H9 (cell line): ENCODE measurements around the gene CCDC88C. TPM values are rescaled to one million over a fixed set of nuclear protein-coding genes. Genes with fewer than 3 reads are reported as not detected.

Experiments
- DNase-seq: peaks from one replicate; pipeline ENCODE4 v3.0.0-alpha.2; 2017
- H2AFZ ChIP-seq: one replicate; pipeline ENCODE4 v1.6.1; 2013; ENCODE audit warnings: mild to moderate bottlenecking, low read length, control low read depth, moderate library complexity
- H2AK5ac ChIP-seq: 2 replicates; pipeline ENCODE4 v1.6.1; 2013; ENCODE audit warnings: low read length, control low read depth, mixed read lengths; ENCODE audit not compliant: insufficient read length
- H2BK120ac ChIP-seq: one replicate; pipeline ENCODE4 v1.6.1; 2013; ENCODE audit warnings: low read depth, mild to moderate bottlenecking, low read length, control low read depth, inconsistent platforms; ENCODE audit not compliant: poor library complexity, severe bottlenecking
- H2BK12ac ChIP-seq: 2 replicates; pipeline ENCODE4 v1.6.1; 2013; ENCODE audit warnings: low read length, control low read depth, mixed read lengths, low read depth; ENCODE audit not compliant: insufficient read length
- H2BK15ac ChIP-seq: 2 replicates; pipeline ENCODE4 v1.6.1; 2013; ENCODE audit warnings: low read depth, low read length, control low read depth
- H2BK20ac ChIP-seq: one replicate; pipeline ENCODE4 v1.6.1; 2013; ENCODE audit warnings: low read depth, mild to moderate bottlenecking, low read length, control low read depth, inconsistent platforms; ENCODE audit not compliant: poor library complexity, severe bottlenecking
- H2BK5ac ChIP-seq: 2 replicates; pipeline ENCODE4 v1.6.1; 2013; ENCODE audit warnings: low read length, control low read depth, mixed read lengths; ENCODE audit not compliant: insufficient read length
- H3K14ac ChIP-seq: 2 replicates; pipeline ENCODE4 v1.6.1; 2013; ENCODE audit warnings: low read length, control low read depth; ENCODE audit not compliant: insufficient read depth
- H3K18ac ChIP-seq: 2 replicates; pipeline ENCODE4 v1.6.1; 2013; ENCODE audit warnings: low read depth, mild to moderate bottlenecking, mixed read lengths, low read length, control low read depth; ENCODE audit not compliant: insufficient read length
- H3K23ac ChIP-seq: 2 replicates; pipeline ENCODE4 v1.6.1; 2013; ENCODE audit warnings: low read length, control low read depth, mixed read lengths, low read depth; ENCODE audit not compliant: insufficient read length
- H3K23me2 ChIP-seq: 2 replicates; pipeline ENCODE4 v1.6.1; 2013; ENCODE audit warnings: low read depth, mild to moderate bottlenecking, mixed read lengths, low read length, control low read depth; ENCODE audit not compliant: insufficient read length, poor library complexity, severe bottlenecking
- H3K27ac ChIP-seq: 2 replicates; pipeline ENCODE4 v1.5.1; 2013; ENCODE audit warnings: low read length, control low read depth, mixed read lengths, low read depth; ENCODE audit not compliant: insufficient read length
- H3K27me3 ChIP-seq: 2 replicates; pipeline ENCODE4 v1.6.1; 2013; ENCODE audit warnings: low read length, control low read depth, inconsistent platforms; ENCODE audit not compliant: insufficient read depth
- H3K4ac ChIP-seq: 2 replicates; pipeline ENCODE4 v1.6.1; 2013; ENCODE audit warnings: low read depth, mild to moderate bottlenecking, control low read depth, inconsistent platforms, low read length, moderate library complexity
- H3K4me1 ChIP-seq: 2 replicates; pipeline ENCODE4 v1.6.1; 2013; ENCODE audit warnings: low read length, control low read depth, inconsistent platforms; ENCODE audit not compliant: insufficient read depth
- H3K4me2 ChIP-seq: 2 replicates; pipeline ENCODE4 v1.6.1; 2013; ENCODE audit warnings: low read length, control low read depth, mixed read lengths; ENCODE audit not compliant: insufficient read length, insufficient read depth
- H3K56ac ChIP-seq: 2 replicates; pipeline ENCODE4 v1.6.1; 2013; ENCODE audit warnings: low read depth, mild to moderate bottlenecking, mixed read lengths, low read length, control low read depth; ENCODE audit not compliant: insufficient read length
- H3K79me1 ChIP-seq: 2 replicates; pipeline ENCODE4 v1.6.1; 2013; ENCODE audit warnings: low read depth, mild to moderate bottlenecking, moderate library complexity, low read length, control low read depth, inconsistent platforms; ENCODE audit not compliant: insufficient read depth, poor library complexity, severe bottlenecking
- H3K79me2 ChIP-seq: 2 replicates; pipeline ENCODE4 v1.6.1; 2013; ENCODE audit warnings: low read length, control low read depth, inconsistent platforms; ENCODE audit not compliant: insufficient read depth
- H3K9ac ChIP-seq: 2 replicates; pipeline ENCODE4 v1.6.1; 2013; ENCODE audit warnings: low read length, control low read depth, mixed read lengths; ENCODE audit not compliant: insufficient read length; ENCODE audit errors: extremely low read depth
- H3K9me3 ChIP-seq: one replicate; pipeline ENCODE4 v1.6.1; 2013; ENCODE audit warnings: low read depth, low read length, inconsistent platforms; ENCODE audit not compliant: control insufficient read depth
- H3T11ph ChIP-seq: one replicate; pipeline ENCODE4 v1.6.1; 2013; ENCODE audit warnings: mild to moderate bottlenecking, low read length, control low read depth, inconsistent platforms
- H4K20me1 ChIP-seq: one replicate; pipeline ENCODE4 v1.6.1; 2013; ENCODE audit not compliant: control insufficient read depth, insufficient read length, insufficient read depth
- H4K5ac ChIP-seq: 2 replicates; pipeline ENCODE4 v1.6.1; 2013; ENCODE audit warnings: low read depth, mild to moderate bottlenecking, mixed read lengths, low read length, control low read depth; ENCODE audit not compliant: insufficient read length
- H4K8ac ChIP-seq: replicated peaks from 2 replicates; pipeline ENCODE4 v1.6.1; 2013; ENCODE audit warnings: low read length, control low read depth, mixed read lengths, low read depth; ENCODE audit not compliant: insufficient read length
- H4K91ac ChIP-seq: 2 replicates; pipeline ENCODE4 v1.6.1; 2013; ENCODE audit warnings: low read depth, mild to moderate bottlenecking, moderate library complexity, mixed read lengths, low read length, control low read depth; ENCODE audit not compliant: insufficient read length
- H3K27ac Mint-ChIP-seq, 3 experiments: 2 replicates in 2 of 3; 3 replicates in 1 of 3; pipeline ENCODE4 v1.8.0; 2020 to 2021; ENCODE audit warnings: mixed read lengths in 3 of 3, mild to moderate bottlenecking in 1 of 3, moderate library complexity in 1 of 3
- H3K27me3 Mint-ChIP-seq: 2 replicates; pipeline ENCODE4 v1.8.0; 2021; ENCODE audit warnings: low read depth, mild to moderate bottlenecking, moderate library complexity, mixed read lengths
- H3K36me3 Mint-ChIP-seq, 3 experiments: 2 replicates in 2 of 3; 3 replicates in 1 of 3; pipeline ENCODE4 v1.8.0; 2020 to 2021; ENCODE audit warnings: low read depth in 3 of 3, mixed read lengths in 3 of 3; ENCODE audit not compliant: insufficient read depth in 1 of 3
- H3K4me1 Mint-ChIP-seq, 2 experiments: 2 replicates each; pipeline ENCODE4 v1.8.0; 2020; ENCODE audit warnings: mixed read lengths in 2 of 2
- H3K4me3 Mint-ChIP-seq, 2 experiments: 2 replicates in 1 of 2; 3 replicates in 1 of 2; pipeline ENCODE4 v1.8.0; 2020 to 2021; ENCODE audit warnings: mild to moderate bottlenecking in 2 of 2, mixed read lengths in 2 of 2, moderate library complexity in 1 of 2
- H3K9me3 Mint-ChIP-seq, 2 experiments: 2 replicates in 1 of 2; 3 replicates in 1 of 2; pipeline ENCODE4 v1.8.0; 2020; ENCODE audit warnings: mild to moderate bottlenecking in 2 of 2, mixed read lengths in 2 of 2, moderate library complexity in 1 of 2
- CTCF ChIP-seq: fragments of 200-600 bp; sonication (generic); conservative IDR thresholded peaks from 3 replicates; pipeline ENCODE4 v1.8.0; 2021; ENCODE audit warnings: antibody characterized with exemption, mild to moderate bottlenecking
- WGBS: extraction: QIAGEN DNeasy Blood & Tissue Kit; methylation state at CpG from one replicate; pipeline ENCODE4 v1.1.7; 2013; ENCODE audit warnings: missing lambda C conversion rate, low lambda C conversion rate, mixed read lengths; ENCODE audit not compliant: insufficient read length; ENCODE audit errors: extremely low coverage; 5-methylcytosine and 5-hydroxymethylcytosine counted together
- total RNA-seq: library from RNA; stranded (reverse); gene quantifications from 2 replicates; pipeline ENCODE4 v1.2.1, GENCODE V29; 2021

Gene CCDC88C
- total RNA-seq, 1 experiment from 2014 or later: 52.4 TPM

DNA sequence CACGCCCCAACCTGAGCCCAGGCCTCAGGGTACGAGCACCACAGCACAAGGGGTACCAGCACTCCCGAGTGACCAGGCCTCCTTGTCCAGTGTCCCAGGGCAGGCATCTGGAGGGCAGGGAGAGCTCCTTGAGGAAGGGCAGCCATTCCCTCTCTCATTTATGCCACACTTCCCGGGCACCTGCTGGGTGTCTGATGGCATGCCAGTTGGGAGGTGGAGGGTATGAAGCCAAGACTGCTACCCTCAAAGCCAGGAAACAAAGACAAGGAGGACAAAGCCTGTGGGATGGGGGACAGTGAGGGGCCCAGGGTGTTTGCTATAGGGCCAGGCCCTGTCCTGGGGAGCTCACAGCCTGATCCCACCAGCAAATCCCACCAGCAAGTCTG lies 45.6 kb downstream of the CCDC88C start:
- H3K27ac ChIP-seq: no peak overlapping the region

More for the DNA sequence above, 45.6 kb downstream of the CCDC88C start:
- Histone ChIP-seq H3K14ac (no peak overlapping the region), H2AFZ (no peak overlapping the region), H3K27me3 (no peaks in the 10 kb centered on the region), H3K9ac (no peak overlapping the region), H3K79me2 (peaks cover 5% of the 10 kb centered on the region; the same call in 1 of the 2 replicates), H3K4ac (no peak overlapping the region), H4K8ac (no peak overlapping the region), H2BK20ac (no peak overlapping the region), H2BK5ac (no peak overlapping the region), H3K4me1 (no peaks in the 10 kb centered on the region; the same call in 1 of the 2 replicates), H2BK12ac (no peak overlapping the region), H2BK120ac (no peak overlapping the region), H4K20me1 (peaks cover 2% of the 10 kb centered on the region), H3K4me2 (no peak overlapping the region), H2AK5ac (no peak overlapping the region), H3K79me1 (no peaks in the 10 kb centered on the region), H3K9me3 (no peaks in the 10 kb centered on the region), H2BK15ac (no peak overlapping the region), H4K91ac (no peak overlapping the region), H4K5ac (no peak overlapping the region), H3T11ph (no peak overlapping the region), H3K23ac (no peak overlapping the region), H3K18ac (no peak overlapping the region), H3K56ac (no peak overlapping the region), H3K23me2 (no peaks in the 10 kb centered on the region)
- DNase-seq: no peak
- H3K9me3 Mint-ChIP-seq: no peaks in the 10 kb centered on the region; a peak in 1 of 5 replicates
- H3K4me3 Mint-ChIP-seq: no peak overlapping the region
- TF ChIP-seq CTCF: no peak
- H3K27me3 Mint-ChIP-seq: no peaks in the 10 kb centered on the region
- no CpG with 5 or more reads among the region's 4 CpGs for WGBS
- peak overlapping the region in 2 of 3 experiments; percentile 75 to 96; a peak in 2 of 7 replicates for H3K27ac Mint-ChIP-seq
- peaks cover 0 to 1% (median 0%) of the 10 kb centered on the region in 3 experiments; a peak in 1 of 7 replicates for H3K36me3 Mint-ChIP-seq
- H3K4me1 Mint-ChIP-seq: peaks cover 75 to 80% of the 10 kb centered on the region in 2 experiments
